CD8-positive, alpha-beta memory T cell (primary cell): ENCODE results near the gene GTF2F1. TPM values are rescaled to one million over a fixed set of nuclear protein-coding genes. Genes with fewer than 3 reads are reported as not detected.

Source experiments
- CTCF ChIA-PET: fragments of 350-600 bp; sonication (Branson Sonifier 250); formaldehyde crosslinking; loops from one replicate; lab custom pipeline; 2021; ENCODE audit warnings: antibody characterized with exemption; lab: Charles Lee
- POLR2A ChIA-PET: fragments of 350-600 bp; sonication (Branson Sonifier 250); formaldehyde crosslinking; loops from one replicate; lab custom pipeline; 2021; ENCODE audit warnings: antibody characterized with exemption; lab: Charles Lee
- DNase-seq, 5 donors: peaks; one replicate each; pipeline versions ENCODE4 v3.0.0 to v3.0.0-alpha.2; 2020 to 2022; ENCODE audit warnings: mixed read lengths in 1 of 5
- H3K27ac ChIP-seq: one replicate; pipeline ENCODE4 v1.7.0; 2013; ENCODE audit warnings: low read depth, mild to moderate bottlenecking, low read length, moderate library complexity
- H3K27me3 ChIP-seq: 2 replicates; pipeline ENCODE4 v1.7.0; 2013; ENCODE audit warnings: low read length, mild to moderate bottlenecking; ENCODE audit not compliant: insufficient read depth, poor library complexity, severe bottlenecking
- H3K36me3 ChIP-seq: 2 replicates; pipeline ENCODE4 v1.7.0; 2013; ENCODE audit warnings: mild to moderate bottlenecking, low read length, moderate library complexity; ENCODE audit not compliant: insufficient read depth
- H3K4me1 ChIP-seq: 2 replicates; pipeline ENCODE4 v1.7.0; 2013; ENCODE audit warnings: mild to moderate bottlenecking, low read length, moderate library complexity; ENCODE audit not compliant: insufficient read depth
- H3K4me3 ChIP-seq: 2 replicates; pipeline ENCODE4 v1.7.0; 2013; ENCODE audit warnings: mild to moderate bottlenecking, low read length
- H3K9me3 ChIP-seq: 2 replicates; pipeline ENCODE4 v1.7.0; 2013; ENCODE audit warnings: mild to moderate bottlenecking, low read length
- H3K27ac Mint-ChIP-seq, 8 donors: one replicate each; pipeline ENCODE4 v1.8.0; 2020 to 2021; ENCODE audit warnings: mixed read lengths in 8 of 8, mild to moderate bottlenecking in 6 of 8, inconsistent platforms in 3 of 8, moderate library complexity in 3 of 8
- H3K27me3 Mint-ChIP-seq, 2 donors: one replicate each; pipeline ENCODE4 v1.8.0; 2020 to 2021; ENCODE audit warnings: mixed read lengths in 2 of 2, mild to moderate bottlenecking in 1 of 2, moderate library complexity in 1 of 2
- H3K36me3 Mint-ChIP-seq, 3 donors: one replicate each; pipeline ENCODE4 v1.8.0; 2020 to 2021; ENCODE audit warnings: mixed read lengths in 3 of 3, inconsistent platforms in 1 of 3, mild to moderate bottlenecking in 1 of 3
- H3K4me1 Mint-ChIP-seq, 3 donors: one replicate each; pipeline ENCODE4 v1.8.0; 2020 to 2021; ENCODE audit warnings: mixed read lengths in 3 of 3, inconsistent platforms in 1 of 3, mild to moderate bottlenecking in 1 of 3
- H3K4me3 Mint-ChIP-seq, 7 donors: one replicate each; pipeline ENCODE4 v1.8.0; 2020 to 2021; ENCODE audit warnings: mixed read lengths in 7 of 7, mild to moderate bottlenecking in 6 of 7, moderate library complexity in 4 of 7, inconsistent platforms in 2 of 7
- H3K9me3 Mint-ChIP-seq, 5 donors: one replicate each; pipeline ENCODE4 v1.8.0; 2020 to 2022; ENCODE audit warnings: mixed read lengths in 5 of 5, mild to moderate bottlenecking in 3 of 5, moderate library complexity in 2 of 5, inconsistent platforms in 1 of 5
- polyA plus RNA-seq: library from polyadenylated mRNA; unstranded; fragments of 300-500 nt; fragmentation: Illumina TruSeq; gene quantifications from one replicate; pipeline ENCODE4 v1.2.3, GENCODE V29; 2021
- total RNA-seq, 2 experiments: library from RNA; stranded (reverse); gene quantifications; one replicate each; pipeline ENCODE4 v1.2.3, GENCODE V29; 2021

GTF2F1 gene
- total RNA-seq (10 to 100 TPM; 63.3 to 66.2 TPM), polyA plus RNA-seq (25.2 TPM)

- no peaks in the 10 kb centered on the region for H3K27me3 ChIP-seq
- H3K4me1 ChIP-seq = peaks cover 24% of the 10 kb centered on the region
- peaks cover 0 to 5% of the 10 kb centered on the region in 2 donors for H3K27me3 Mint-ChIP-seq
- H3K4me1 Mint-ChIP-seq = peaks cover 23 to 29% (median 26%) of the 10 kb centered on the region in 3 donors
- DNase-seq = peak; percentile 92 to 99 (median 95)
- H3K4me3 ChIP-seq = peak within 1 kb of the TSS; percentile 84
- H3K27ac ChIP-seq = peak within 1 kb of the TSS; percentile 100
- peak within 1 kb of the TSS; percentile 97 to 100 (median 99) for H3K27ac Mint-ChIP-seq
- no peaks in the 10 kb centered on the region for H3K9me3 ChIP-seq
- no peaks in the 10 kb centered on the region for H3K9me3 Mint-ChIP-seq
- peaks cover 2 to 38% (median 5%) of the 10 kb centered on the region in 3 donors for H3K36me3 Mint-ChIP-seq
- peaks cover 14% of the 10 kb centered on the region for H3K36me3 ChIP-seq
- peak within 1 kb of the TSS; percentile 93 to 98 (median 96) for H3K4me3 Mint-ChIP-seq
- ChIA-PET POLR2A (interaction anchor here (1.0 to 2.5 kb wide), 4 partner anchors 20 to 110 kb away, joined by 3 to 13 read pairs (median 4); partner anchors contain the start of genes ALKBH7, CLPP and KHSRP), CTCF (interaction anchor here (0.8 to 1.8 kb wide), 3 partner anchors 17 to 175 kb away, joined by 3 to 5 read pairs (median 4); partner anchors contain the start of gene KHSRP)
Measured at GRCh38 chr19:6393074-6393982, at the start of gene GTF2F1. GTF2F1 (minus strand) TSS chr19:6393164; CDS start chr19:6392995, 169 bp downstream.

DNA sequence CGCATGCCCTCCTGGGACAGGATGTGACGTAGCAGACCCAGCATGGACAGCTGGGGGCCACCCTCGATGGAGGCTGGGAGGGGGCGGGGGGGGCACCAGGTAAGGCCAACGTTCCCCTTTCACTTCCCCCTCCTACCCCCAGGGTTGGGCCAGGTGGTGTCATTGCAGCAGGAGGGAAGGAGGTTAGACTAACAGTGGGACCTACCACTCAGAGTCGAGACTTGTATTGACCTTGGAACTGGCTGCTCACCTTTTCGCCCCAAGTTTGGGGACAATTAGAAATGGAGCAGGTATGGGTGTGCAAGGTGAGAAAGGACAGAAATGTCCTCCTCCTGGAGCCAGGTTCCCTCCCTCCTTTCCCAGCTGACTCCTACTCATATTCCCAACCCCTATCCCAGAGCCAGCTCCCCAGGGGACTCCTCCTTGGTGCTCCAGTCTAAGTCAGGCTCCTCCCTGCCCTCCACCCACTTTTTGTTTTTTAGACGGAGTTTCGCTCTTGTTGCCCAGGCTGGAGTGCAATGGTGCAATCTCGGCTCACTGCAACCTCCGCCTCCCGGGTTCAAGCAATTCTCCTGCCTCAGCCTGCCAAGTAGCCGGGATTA lies 49.2 kb upstream of the GTF2F1 start:
- Histone ChIP-seq H3K27me3 (no peaks in the 10 kb centered on the region), H3K27ac (no peak overlapping the region), H3K36me3 (no peaks in the 10 kb centered on the region), H3K4me3 (no peak overlapping the region), H3K4me1 (no peaks in the 10 kb centered on the region), H3K9me3 (no peaks in the 10 kb centered on the region)
- H3K36me3 Mint-ChIP-seq = peaks cover 0 to 6% (median 5%) of the 10 kb centered on the region in 3 donors
- POLR2A ChIA-PET = no interaction called here
- no peak overlapping the region for H3K4me3 Mint-ChIP-seq
- H3K27me3 Mint-ChIP-seq = peaks cover 0 to 2% of the 10 kb centered on the region in 2 donors
- CTCF ChIA-PET = no interaction called here
- H3K27ac Mint-ChIP-seq = peak overlapping the region in 1 of 8 donors; percentile 33
- no peaks in the 10 kb centered on the region for H3K4me1 Mint-ChIP-seq
- DNase-seq = no peak
- no peaks in the 10 kb centered on the region for H3K9me3 Mint-ChIP-seq

GRCh38 chr19:6440905-6441304 lies 47.9 kb upstream of the GTF2F1 start:
- Histone ChIP-seq H3K4me1 (no peaks in the 10 kb centered on the region), H3K4me3 (no peak overlapping the region), H3K9me3 (no peaks in the 10 kb centered on the region), H3K27me3 (no peaks in the 10 kb centered on the region), H3K27ac (no peak overlapping the region), H3K36me3 (no peaks in the 10 kb centered on the region)
- Mint-ChIP-seq H3K27me3 (peaks cover 0 to 2% of the 10 kb centered on the region in 2 donors), H3K36me3 (peaks cover 0 to 2% (median 0%) of the 10 kb centered on the region in 3 donors), H3K4me3 (no peak overlapping the region), H3K9me3 (no peaks in the 10 kb centered on the region), H3K27ac (peak overlapping the region in 2 of 8 donors; percentile 12 to 23), H3K4me1 (no peaks in the 10 kb centered on the region)
- POLR2A ChIA-PET = no interaction called here
- CTCF ChIA-PET = no interaction called here
- no peak for DNase-seq

- ChIA-PET CTCF (no interaction called here), POLR2A (no interaction called here)
- Histone ChIP-seq H3K27ac (no peak overlapping the region), H3K9me3 (no peaks in the 10 kb centered on the region), H3K4me3 (no peak overlapping the region), H3K4me1 (no peaks in the 10 kb centered on the region), H3K36me3 (no peaks in the 10 kb centered on the region), H3K27me3 (no peaks in the 10 kb centered on the region)
- no peaks in the 10 kb centered on the region for H3K4me1 Mint-ChIP-seq
- H3K9me3 Mint-ChIP-seq = no peaks in the 10 kb centered on the region
- no peak for DNase-seq
- H3K27ac Mint-ChIP-seq = peak overlapping the region in 1 of 8 donors; percentile 78
- no peak overlapping the region for H3K4me3 Mint-ChIP-seq
- H3K27me3 Mint-ChIP-seq = peaks cover 0 to 2% of the 10 kb centered on the region in 2 donors
- peaks cover 0 to 2% (median 0%) of the 10 kb centered on the region in 3 donors for H3K36me3 Mint-ChIP-seq
Measured at GRCh38 chr19:6439743-6440142, 46.8 kb upstream of the GTF2F1 start.

DNA sequence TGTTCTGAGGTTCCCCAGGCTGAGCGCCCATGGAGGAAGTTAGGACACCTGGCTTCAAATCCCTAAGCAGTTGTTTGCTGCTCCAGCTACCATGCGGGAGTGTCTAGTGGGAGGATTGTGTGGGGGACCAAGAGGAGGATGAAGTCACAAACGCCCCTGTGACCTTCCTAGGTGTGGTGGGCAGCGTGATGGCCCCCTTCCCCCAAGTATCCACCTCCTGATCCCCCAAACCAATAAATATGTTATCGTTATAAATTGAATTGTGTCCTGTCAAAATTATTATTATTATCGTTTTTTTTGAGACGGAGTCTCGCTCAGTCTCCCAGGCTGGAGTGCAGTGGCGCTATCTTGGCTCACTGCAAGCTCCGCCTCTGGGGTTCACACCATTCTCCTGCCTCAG lies 40.7 kb upstream of the GTF2F1 start, which contains the start of gene SLC25A41:
Gene SLC25A41, minus strand, starts transcription at position 101 of the 400 bp plus-strand sequence. Its CDS starts 70 bp downstream, at position 31.
- no peaks in the 10 kb centered on the region for H3K9me3 Mint-ChIP-seq
- ChIA-PET POLR2A (no interaction called here), CTCF (no interaction called here)
- no peak within 1 kb of the TSS for H3K27ac Mint-ChIP-seq
- Histone ChIP-seq H3K9me3 (no peaks in the 10 kb centered on the region), H3K4me3 (no peak within 1 kb of the TSS), H3K36me3 (no peaks in the 10 kb centered on the region), H3K27me3 (no peaks in the 10 kb centered on the region), H3K4me1 (no peaks in the 10 kb centered on the region), H3K27ac (no peak within 1 kb of the TSS)
- H3K36me3 Mint-ChIP-seq = no peaks in the 10 kb centered on the region
- peaks cover 0 to 2% (median 0%) of the 10 kb centered on the region in 3 donors for H3K4me1 Mint-ChIP-seq
- peaks cover 0 to 2% of the 10 kb centered on the region in 2 donors for H3K27me3 Mint-ChIP-seq
- no peak for DNase-seq
- H3K4me3 Mint-ChIP-seq = no peak within 1 kb of the TSS

GRCh38 chr19:6433165-6433564 lies 40.2 kb upstream of the GTF2F1 start:
- Histone ChIP-seq H3K27me3 (no peaks in the 10 kb centered on the region), H3K4me3 (no peak overlapping the region), H3K36me3 (no peaks in the 10 kb centered on the region), H3K9me3 (no peaks in the 10 kb centered on the region), H3K4me1 (no peaks in the 10 kb centered on the region), H3K27ac (no peak overlapping the region)
- ChIA-PET POLR2A (no interaction called here), CTCF (interaction anchor here (0.6 kb wide), 1 partner anchor 68 kb away, joined by 4 read pairs; no protein-coding TSS in a partner anchor)
- Mint-ChIP-seq H3K36me3 (no peaks in the 10 kb centered on the region), H3K4me1 (peaks cover 0 to 2% (median 0%) of the 10 kb centered on the region in 3 donors), H3K4me3 (no peak overlapping the region), H3K9me3 (no peaks in the 10 kb centered on the region), H3K27me3 (peaks cover 0 to 2% of the 10 kb centered on the region in 2 donors), H3K27ac (no peak overlapping the region)
- DNase-seq = no peak

GRCh38 chr19:6431891-6432290 lies 38.9 kb upstream of the GTF2F1 start:
- POLR2A ChIA-PET = no interaction called here

More at GRCh38 chr19:6431891-6432290, 38.9 kb upstream of the GTF2F1 start:
- H3K4me1 ChIP-seq = no peaks in the 10 kb centered on the region
- H3K36me3 ChIP-seq = no peaks in the 10 kb centered on the region
- no peak overlapping the region for H3K4me3 ChIP-seq
- Mint-ChIP-seq H3K27me3 (peaks cover 0 to 2% of the 10 kb centered on the region in 2 donors), H3K4me1 (peaks cover 0 to 2% (median 0%) of the 10 kb centered on the region in 3 donors), H3K9me3 (no peaks in the 10 kb centered on the region), H3K4me3 (no peak overlapping the region), H3K27ac (no peak overlapping the region), H3K36me3 (no peaks in the 10 kb centered on the region)
- H3K27me3 ChIP-seq = no peaks in the 10 kb centered on the region
- no peak overlapping the region for H3K27ac ChIP-seq
- no peaks in the 10 kb centered on the region for H3K9me3 ChIP-seq
- CTCF ChIA-PET = no interaction called here
- DNase-seq = no peak
